HG03520 (cell line): ENCODE data around the gene AIPL1.

Source experiments
- ATAC-seq: cut with Tn5 transposase; IDR thresholded peaks from one replicate; pipeline ENCODE4 v1.9.1; 2021; ENCODE audit warnings: mild to moderate bottlenecking, moderate library complexity; ENCODE audit not compliant: unreplicated experiment

Gene AIPL1

GRCh38 chr17:6380915-6381438 lies 53.9 kb downstream of the AIPL1 start:
- ATAC-seq = no peak

GRCh38 chr17:6377906-6378305 lies 57.0 kb downstream of the AIPL1 start:
- ATAC-seq = no peak

GRCh38 chr17:6376931-6377361 lies 58.0 kb downstream of the AIPL1 start:
- ATAC-seq = no peak

GRCh38 chr17:6374761-6375312 lies 60.1 kb downstream of the AIPL1 start:
- no peak for ATAC-seq

GRCh38 chr17:6374271-6374691 lies 60.6 kb downstream of the AIPL1 start:
- no peak for ATAC-seq
